Keratinocyte (primary cell): Measurements from ENCODE around the gene DGKQ. TPM values are rescaled to one million over a fixed set of nuclear protein-coding genes. Genes with fewer than 3 reads are reported as not detected.

ENCODE experiments used
- DNase-seq: peaks from one replicate; pipeline ENCODE4 v3.0.0-alpha.2; 2011; ENCODE audit warnings: low read depth, missing footprints, low spot score
- FAIRE-seq: peaks from 2 replicates; lab custom pipeline; 2011; peaks lifted over from hg19 to GRCh38; lab: Jason Lieb, UNC
- H2AFZ ChIP-seq: 2 replicates; pipeline ENCODE4 v1.6.0; 2012; ENCODE audit warnings: low read length, control low read depth, inconsistent platforms; ENCODE audit not compliant: control insufficient read depth
- H3K27ac ChIP-seq: 2 replicates; pipeline ENCODE4 v1.5.1; 2011; ENCODE audit warnings: low read length; ENCODE audit not compliant: control insufficient read depth, insufficient read depth
- H3K27me3 ChIP-seq: 3 replicates; pipeline ENCODE4 v1.6.0; 2011; ENCODE audit warnings: low read length; ENCODE audit not compliant: control insufficient read depth, insufficient read depth; ENCODE audit errors: extremely low read depth
- H3K36me3 ChIP-seq, 2 experiments: 2 replicates in 1 of 2; 3 replicates in 1 of 2; pipeline ENCODE4 v1.5.1; 2011; ENCODE audit warnings: low read length in 2 of 2, mild to moderate bottlenecking in 1 of 2; ENCODE audit not compliant: control insufficient read depth in 2 of 2, insufficient read depth in 2 of 2; ENCODE audit errors: extremely low read depth in 1 of 2
- H3K4me1 ChIP-seq: 3 replicates; pipeline ENCODE4 v1.5.1; 2011; ENCODE audit warnings: low read length; ENCODE audit not compliant: control insufficient read depth, insufficient read depth; ENCODE audit errors: extremely low read depth
- H3K4me2 ChIP-seq: 3 replicates; pipeline ENCODE4 v1.6.0; 2011; ENCODE audit warnings: low read depth, low read length; ENCODE audit not compliant: control insufficient read depth, insufficient read depth; ENCODE audit errors: extremely low read depth
- H3K4me3 ChIP-seq, 3 experiments: fragments of 200-600 bp in 1 of 3; sonication (generic) in 1 of 3; 2 replicates in 2 of 3; 3 replicates in 1 of 3; pipeline ENCODE4 v1.5.1; 2011 to 2016; ENCODE audit warnings: low read length in 3 of 3, mild to moderate bottlenecking in 3 of 3, control low read depth in 2 of 3, inconsistent platforms in 1 of 3, low read depth in 1 of 3, mixed read lengths in 1 of 3, mixed run types in 1 of 3, moderate library complexity in 1 of 3; ENCODE audit not compliant: control insufficient read depth in 2 of 3, insufficient read depth in 2 of 3; ENCODE audit errors: extremely low read depth in 1 of 3
- H3K79me2 ChIP-seq: 2 replicates; pipeline ENCODE4 v1.6.0; 2012; ENCODE audit warnings: low read length; ENCODE audit not compliant: control insufficient read depth, insufficient read depth
- H3K9ac ChIP-seq: 3 replicates; pipeline ENCODE4 v1.6.0; 2011; ENCODE audit warnings: low read length; ENCODE audit not compliant: control insufficient read depth, insufficient read depth; ENCODE audit errors: extremely low read depth
- H3K9me1 ChIP-seq: 3 replicates; pipeline ENCODE4 v1.6.0; 2011; ENCODE audit warnings: low read length; ENCODE audit not compliant: control insufficient read depth, insufficient read depth; ENCODE audit errors: extremely low read depth
- H3K9me3 ChIP-seq: 2 replicates; pipeline ENCODE4 v1.5.1; 2012; ENCODE audit warnings: low read depth, low read length; ENCODE audit not compliant: control insufficient read depth
- H4K20me1 ChIP-seq: 3 replicates; pipeline ENCODE4 v1.6.0; 2011; ENCODE audit warnings: low read length; ENCODE audit not compliant: control insufficient read depth, insufficient read depth; ENCODE audit errors: extremely low read depth
- EZH2 ChIP-seq: IDR thresholded peaks from one replicate; pipeline ENCODE4 v1.6.1; 2012; ENCODE audit warnings: inconsistent platforms, mild to moderate bottlenecking, low read length, moderate library complexity
- dilution Hi-C: fragments of 300-500 bp; cut with MboI; formaldehyde crosslinking; loops from one replicate; pipeline ENCODE4 v1.7.0; 2020; ENCODE audit warnings: low sequenced_read_pairs; ENCODE audit not compliant: extremely low pct_ligation_motif_present
- polyA plus RNA-seq, 5 experiments: library from polyadenylated mRNA; depleted of rRNA in 3 of 5; stranded (reverse) in 3 of 5; stranded (forward) in 1 of 5; unstranded in 1 of 5; fragments of >200 nt; gene quantifications; 1 replicate in 1 of 5; 2 replicates in 3 of 5; 3 replicates in 1 of 5; pipeline versions ENCODE4 v1.2.1 to v1.2.3, GENCODE V29; 2011 to 2012; ENCODE audit warnings: missing spikeins in 2 of 5, low read depth in 1 of 5, low replicate concordance in 1 of 5
- TF ChIP-seq, protein P1 (sequence below), 3 experiments: IDR thresholded peaks in 1 of 3; conservative IDR thresholded peaks in 1 of 3; optimal IDR thresholded peaks in 1 of 3; 2 replicates in 2 of 3; 3 replicates in 1 of 3; pipeline versions ENCODE3 to v1.5.1; 2011; ENCODE audit warnings: low read length in 3 of 3, mild to moderate bottlenecking in 3 of 3, moderate library complexity in 2 of 3, control low read depth in 1 of 3, inconsistent platforms in 1 of 3; ENCODE audit not compliant: insufficient read depth in 2 of 3; ENCODE audit errors: extremely low read depth in 1 of 3

The DGKQ gene
- polyA plus RNA-seq, 1 donor (not counting 4 experiments of a cell fraction or from before 2014, with no cell fraction given) = 5.3 TPM

DNA sequence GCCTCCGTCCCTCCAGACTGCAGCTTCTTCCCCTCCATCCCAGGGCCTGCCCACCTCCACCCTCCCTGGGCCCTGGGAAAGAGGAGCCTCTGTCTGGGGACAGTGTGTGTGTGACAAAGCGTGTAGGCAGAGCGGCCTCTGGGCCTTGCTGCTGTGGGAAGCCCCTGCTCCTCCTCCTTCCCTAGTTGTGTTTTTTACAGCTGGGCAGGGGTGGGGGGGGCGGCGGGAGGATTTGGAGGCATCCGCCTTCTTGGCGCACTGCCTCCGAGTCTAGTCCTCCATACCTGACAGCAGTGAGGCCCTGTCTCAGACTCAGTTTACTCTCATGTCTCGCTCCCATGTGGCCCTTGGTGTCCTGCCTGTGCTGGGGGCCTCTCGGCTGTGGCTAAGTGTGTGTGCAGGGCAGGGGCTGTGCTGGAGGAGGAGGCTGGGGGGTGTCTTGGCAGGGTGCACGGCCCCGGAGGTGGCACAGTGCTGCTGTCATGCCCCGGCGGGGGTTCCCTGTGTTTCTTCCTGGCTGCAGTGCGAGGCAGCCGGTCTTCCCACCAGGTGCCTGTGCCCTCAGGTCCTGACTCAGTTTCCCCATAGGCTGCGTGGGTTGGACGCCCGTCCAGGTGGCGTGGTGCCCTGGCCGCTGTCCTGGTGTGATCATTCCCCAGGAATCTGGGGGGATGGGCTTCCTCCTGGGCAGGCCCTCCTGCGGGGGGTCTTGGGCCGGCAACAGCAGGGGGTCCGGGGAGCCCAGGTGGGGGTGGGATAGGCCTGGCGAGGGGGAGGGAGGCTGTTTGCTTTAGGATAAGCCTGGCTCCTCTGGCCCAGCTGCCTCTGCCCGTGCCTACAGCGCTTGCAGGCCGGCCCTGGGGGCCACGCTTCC, 45.0 kb upstream of the DGKQ start:
- Histone ChIP-seq H4K20me1 (no peaks in the 10 kb centered on the region), H2AFZ (no peak overlapping the region), H3K9me1 (no peaks in the 10 kb centered on the region), H3K36me3 (no peaks in the 10 kb centered on the region), H3K27ac (no peak overlapping the region), H3K79me2 (no peaks in the 10 kb centered on the region), H3K4me1 (no peaks in the 10 kb centered on the region), H3K4me2 (no peak overlapping the region), H3K9me3 (no peaks in the 10 kb centered on the region), H3K4me3 (no peak overlapping the region), H3K9ac (no peak overlapping the region), H3K27me3 (no peaks in the 10 kb centered on the region)
- FAIRE-seq = no peak
- no peak for DNase-seq
- dilution Hi-C loops = no loop called here
- TF ChIP-seq, protein P1, sequence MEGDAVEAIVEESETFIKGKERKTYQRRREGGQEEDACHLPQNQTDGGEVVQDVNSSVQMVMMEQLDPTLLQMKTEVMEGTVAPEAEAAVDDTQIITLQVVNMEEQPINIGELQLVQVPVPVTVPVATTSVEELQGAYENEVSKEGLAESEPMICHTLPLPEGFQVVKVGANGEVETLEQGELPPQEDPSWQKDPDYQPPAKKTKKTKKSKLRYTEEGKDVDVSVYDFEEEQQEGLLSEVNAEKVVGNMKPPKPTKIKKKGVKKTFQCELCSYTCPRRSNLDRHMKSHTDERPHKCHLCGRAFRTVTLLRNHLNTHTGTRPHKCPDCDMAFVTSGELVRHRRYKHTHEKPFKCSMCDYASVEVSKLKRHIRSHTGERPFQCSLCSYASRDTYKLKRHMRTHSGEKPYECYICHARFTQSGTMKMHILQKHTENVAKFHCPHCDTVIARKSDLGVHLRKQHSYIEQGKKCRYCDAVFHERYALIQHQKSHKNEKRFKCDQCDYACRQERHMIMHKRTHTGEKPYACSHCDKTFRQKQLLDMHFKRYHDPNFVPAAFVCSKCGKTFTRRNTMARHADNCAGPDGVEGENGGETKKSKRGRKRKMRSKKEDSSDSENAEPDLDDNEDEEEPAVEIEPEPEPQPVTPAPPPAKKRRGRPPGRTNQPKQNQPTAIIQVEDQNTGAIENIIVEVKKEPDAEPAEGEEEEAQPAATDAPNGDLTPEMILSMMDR (optimal IDR thresholded peaks at IDR 0.05 in 1 of 3, IDR thresholded peaks at IDR 0.05 in 1 of 3, conservative IDR thresholded peaks at IDR 0.05 in 1 of 3; ENCODE audit: extremely low read depth in 1 of 3, insufficient read depth in 2 of 3, low read length in 3 of 3) = no peak
- no peak for TF ChIP-seq EZH2

DNA sequence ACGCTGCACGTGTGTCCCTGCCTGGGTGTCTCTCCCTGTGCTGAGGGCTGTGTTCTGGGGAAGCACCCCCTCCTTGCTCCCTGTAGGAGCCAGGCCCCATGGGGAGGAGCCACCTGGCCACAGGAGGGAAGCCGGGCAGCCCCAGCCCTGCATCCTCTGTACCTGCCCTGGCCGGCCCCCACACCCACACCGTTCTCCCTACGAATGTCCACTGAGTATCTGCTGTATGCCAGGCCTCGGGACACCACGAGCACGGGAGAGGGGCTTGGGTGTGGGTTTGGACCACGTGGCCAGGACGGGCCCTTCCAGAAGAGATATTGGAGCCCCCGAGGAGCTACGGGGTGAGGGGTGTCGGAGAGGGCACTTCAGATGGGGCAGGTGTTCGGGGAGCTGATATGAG, 44.3 kb upstream of the DGKQ start:
- H3K27ac ChIP-seq = no peak overlapping the region
- no peak for FAIRE-seq
- peaks cover 2% of the 10 kb centered on the region for H4K20me1 ChIP-seq
- H3K9me1 ChIP-seq = no peaks in the 10 kb centered on the region
- H3K4me1 ChIP-seq = no peaks in the 10 kb centered on the region
- no peak overlapping the region for H2AFZ ChIP-seq
- no peak for DNase-seq
- no peaks in the 10 kb centered on the region for H3K27me3 ChIP-seq
- no peaks in the 10 kb centered on the region for H3K9me3 ChIP-seq
- H3K4me3 ChIP-seq = no peak overlapping the region
- no peak overlapping the region for H3K4me2 ChIP-seq
- no peaks in the 10 kb centered on the region for H3K36me3 ChIP-seq
- dilution Hi-C loops = no loop called here
- TF ChIP-seq EZH2 = no peak
- TF ChIP-seq, protein P1 (optimal IDR thresholded peaks at IDR 0.05 in 1 of 3, IDR thresholded peaks at IDR 0.05 in 1 of 3, conservative IDR thresholded peaks at IDR 0.05 in 1 of 3; ENCODE audit: extremely low read depth in 1 of 3, insufficient read depth in 2 of 3, low read length in 3 of 3) = no peak
- no peak overlapping the region for H3K9ac ChIP-seq
- H3K79me2 ChIP-seq = no peaks in the 10 kb centered on the region
